Measurements from ENCODE around the gene SPACA9. TPM values are rescaled to one million over a fixed set of nuclear protein-coding genes. Genes with fewer than 3 reads are reported as not detected.

Gene SPACA9
- total RNA-seq, 4 donors from 2014 or later = 3.0 to 4.2 (median 3.3) TPM

DNA sequence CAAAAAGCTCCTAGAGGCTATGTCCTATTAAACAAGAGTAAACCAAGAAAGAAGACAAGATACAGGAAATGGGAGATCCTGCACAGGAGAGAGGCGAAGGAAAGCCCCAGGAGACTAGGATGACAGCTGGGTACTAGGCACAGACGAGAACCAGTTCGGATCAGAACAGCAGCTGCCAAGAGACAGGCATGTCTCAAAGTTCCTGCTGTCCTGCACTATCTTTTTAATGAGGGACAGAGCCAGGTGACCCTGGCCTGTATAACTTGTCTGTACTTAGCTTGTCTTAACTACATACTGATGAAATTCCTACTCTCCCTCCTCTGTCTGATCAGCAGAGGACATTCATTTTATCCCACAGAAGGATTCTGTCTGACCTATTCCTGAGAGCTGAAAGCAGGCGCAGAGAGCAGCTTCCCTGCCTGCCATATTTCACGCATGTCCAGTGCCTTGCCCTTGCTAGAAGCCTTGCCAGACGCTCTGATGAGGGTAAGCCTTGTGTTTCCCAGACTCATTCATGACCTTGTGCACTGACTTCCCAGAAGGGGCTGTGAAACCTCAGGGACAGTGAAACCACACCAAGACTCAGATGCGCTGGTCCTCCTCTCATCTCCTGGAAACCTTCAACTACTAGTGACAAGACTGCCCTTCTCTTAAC is 41.0 kb downstream of the SPACA9 start:
- TF ChIP-seq, protein P1, sequence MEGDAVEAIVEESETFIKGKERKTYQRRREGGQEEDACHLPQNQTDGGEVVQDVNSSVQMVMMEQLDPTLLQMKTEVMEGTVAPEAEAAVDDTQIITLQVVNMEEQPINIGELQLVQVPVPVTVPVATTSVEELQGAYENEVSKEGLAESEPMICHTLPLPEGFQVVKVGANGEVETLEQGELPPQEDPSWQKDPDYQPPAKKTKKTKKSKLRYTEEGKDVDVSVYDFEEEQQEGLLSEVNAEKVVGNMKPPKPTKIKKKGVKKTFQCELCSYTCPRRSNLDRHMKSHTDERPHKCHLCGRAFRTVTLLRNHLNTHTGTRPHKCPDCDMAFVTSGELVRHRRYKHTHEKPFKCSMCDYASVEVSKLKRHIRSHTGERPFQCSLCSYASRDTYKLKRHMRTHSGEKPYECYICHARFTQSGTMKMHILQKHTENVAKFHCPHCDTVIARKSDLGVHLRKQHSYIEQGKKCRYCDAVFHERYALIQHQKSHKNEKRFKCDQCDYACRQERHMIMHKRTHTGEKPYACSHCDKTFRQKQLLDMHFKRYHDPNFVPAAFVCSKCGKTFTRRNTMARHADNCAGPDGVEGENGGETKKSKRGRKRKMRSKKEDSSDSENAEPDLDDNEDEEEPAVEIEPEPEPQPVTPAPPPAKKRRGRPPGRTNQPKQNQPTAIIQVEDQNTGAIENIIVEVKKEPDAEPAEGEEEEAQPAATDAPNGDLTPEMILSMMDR (IDR thresholded peaks at IDR 0.05; ENCODE audit: low read depth) = no peak

DNA sequence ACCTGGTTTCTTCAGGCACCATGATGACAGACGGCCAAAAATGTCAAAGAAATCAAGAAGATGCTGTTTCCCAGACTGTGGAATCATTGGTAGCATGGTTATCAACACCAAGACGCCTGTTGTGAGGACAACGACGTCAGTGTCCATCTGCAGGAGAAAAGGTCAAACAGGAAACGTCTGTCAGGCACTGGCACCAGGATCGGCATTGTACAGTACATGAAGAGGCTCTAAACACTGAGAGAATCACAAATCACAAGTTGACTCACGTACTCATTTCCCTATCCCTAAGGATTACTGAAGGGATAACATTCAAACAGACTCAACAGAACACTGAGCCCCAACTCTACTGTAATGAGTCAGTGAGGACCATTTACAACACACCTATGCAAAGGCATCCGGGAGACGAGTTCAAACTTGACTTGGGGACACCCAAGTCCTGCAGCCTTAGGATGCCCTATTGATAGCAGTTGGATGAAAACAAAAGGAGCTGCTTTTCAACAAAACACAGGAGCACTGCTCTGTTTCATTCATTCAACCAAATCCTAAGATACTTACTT is 44.7 kb downstream of the SPACA9 start:
- TF ChIP-seq, protein P1 (IDR thresholded peaks at IDR 0.05; ENCODE audit: low read depth) = no peak

DNA sequence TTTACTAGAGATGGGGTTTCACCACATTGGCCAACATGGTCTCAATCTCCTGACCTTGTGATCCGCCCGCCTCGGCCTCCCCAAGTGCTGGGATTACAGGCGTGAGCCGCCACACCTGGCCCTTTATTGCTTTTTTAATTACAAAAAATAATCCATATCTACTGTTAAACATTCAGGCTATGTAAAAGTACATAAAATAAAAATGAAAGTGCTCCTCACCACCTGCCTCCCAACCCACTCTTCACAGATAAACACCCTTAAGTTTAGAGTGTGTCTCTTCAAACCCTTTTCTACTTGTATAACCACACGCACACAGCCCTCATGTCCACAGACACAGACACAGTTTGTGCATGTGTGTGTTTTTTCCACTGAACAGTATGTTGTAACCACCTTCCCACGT is 49.0 kb downstream of the SPACA9 start:
- TF ChIP-seq, protein P1 (IDR thresholded peaks at IDR 0.05; ENCODE audit: low read depth) = no peak

DNA sequence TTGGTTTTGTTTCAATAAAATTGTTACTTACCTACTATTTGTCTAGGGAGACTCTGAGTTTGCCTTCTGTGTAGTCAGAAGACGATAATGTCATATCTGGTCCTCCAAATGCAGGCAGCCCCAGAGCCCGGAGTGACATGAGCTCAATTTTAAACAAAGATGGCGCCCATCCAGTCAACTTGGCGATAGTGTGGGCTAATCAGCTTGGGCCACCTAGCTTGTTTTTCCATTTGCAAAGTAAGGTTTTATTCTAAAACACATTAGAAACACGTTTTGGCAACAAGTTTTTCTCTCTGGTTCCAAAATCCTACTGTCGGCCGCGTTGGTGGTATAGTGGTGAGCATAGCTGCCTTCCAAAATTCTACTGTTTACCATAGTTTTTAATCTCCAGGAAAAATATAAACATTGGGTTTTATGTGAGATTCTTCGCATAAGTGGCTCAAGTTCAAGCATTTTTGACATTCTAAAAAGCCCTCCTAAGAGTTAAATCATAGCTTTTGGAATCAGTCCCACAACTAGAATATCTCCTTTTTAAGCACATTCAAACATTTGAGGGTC is 52.6 kb downstream of the SPACA9 start:
- TF ChIP-seq, protein P1 (IDR thresholded peaks at IDR 0.05; ENCODE audit: low read depth) = no peak

DNA sequence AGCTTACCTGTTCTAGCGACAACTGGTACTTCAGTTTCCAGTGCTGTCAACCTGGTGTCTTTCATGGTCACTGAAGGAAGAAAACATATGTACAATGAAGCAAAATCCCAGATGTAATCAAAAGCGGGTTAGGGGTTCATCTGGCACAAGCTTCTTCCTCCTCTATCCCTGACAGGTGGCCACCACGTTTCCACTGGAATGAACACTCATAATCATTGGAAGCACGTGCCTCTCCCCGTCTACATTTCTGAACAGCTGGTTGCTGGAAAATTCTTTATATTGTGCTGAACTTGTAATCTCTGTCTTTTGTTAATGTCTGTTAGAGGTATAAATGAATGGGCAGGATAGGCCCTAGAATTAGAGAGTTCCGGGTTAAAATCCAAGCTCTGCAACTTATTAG is 56.3 kb downstream of the SPACA9 start:
- TF ChIP-seq, protein P1 (IDR thresholded peaks at IDR 0.05; ENCODE audit: low read depth) = no peak

DNA sequence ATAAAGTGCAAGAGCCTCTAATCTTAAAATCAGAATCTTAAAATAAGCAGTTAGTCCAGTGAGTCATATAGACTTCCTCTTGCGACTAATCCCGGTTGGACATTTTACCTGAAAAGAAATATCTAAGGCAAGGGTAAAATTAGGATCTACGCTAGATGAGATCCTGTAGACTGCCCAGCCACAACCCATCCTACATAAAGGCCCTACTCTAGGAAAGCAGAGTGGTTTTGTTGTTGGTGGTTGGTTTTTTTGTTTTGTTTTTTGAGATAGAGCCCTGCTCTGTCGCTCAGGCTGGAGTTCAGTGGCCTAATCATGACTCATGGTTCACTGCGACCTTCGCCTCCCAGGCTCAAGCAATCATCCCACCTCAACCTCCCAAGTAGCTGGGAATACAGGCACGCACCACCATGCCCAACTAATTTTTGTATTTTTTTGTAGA is 58.8 kb downstream of the SPACA9 start:
- TF ChIP-seq, protein P1 (IDR thresholded peaks at IDR 0.05; ENCODE audit: low read depth) = no peak

DNA sequence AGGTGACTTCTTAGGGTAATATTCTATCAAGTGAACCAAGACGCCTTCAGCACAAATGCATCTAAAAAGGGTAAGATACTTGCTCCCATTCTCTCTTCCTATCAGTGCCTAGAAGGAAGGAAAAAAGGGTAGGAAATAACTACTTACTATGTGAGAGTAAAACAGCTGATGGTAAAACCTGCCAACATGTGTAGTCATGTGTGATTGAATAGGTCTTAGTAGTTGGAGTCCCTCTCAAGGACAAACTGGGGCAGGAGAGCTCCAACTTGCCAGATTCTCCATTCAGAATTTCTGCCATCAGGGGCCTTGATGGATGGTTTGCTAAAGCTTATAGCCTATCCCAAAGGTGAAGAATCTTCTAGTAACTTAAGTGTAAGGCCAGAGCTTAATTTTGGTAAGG is 60.5 kb downstream of the SPACA9 start:
- TF ChIP-seq, protein P1 (IDR thresholded peaks at IDR 0.05; ENCODE audit: low read depth) = no peak
